DND-41 (cell line): ENCODE results near the gene GABBR2.

Experiments used
- ATAC-seq: fragments of 200-7000 bp; cut with Tn5 transposase; 3 replicates; pipeline ENCODE4 v1.9.1; 2021; ENCODE audit warnings: low read depth; ENCODE audit not compliant: insufficient read depth
- DNase-seq: peaks from one replicate; pipeline ENCODE4 v3.0.0-alpha.2; 2020
- H2AFZ ChIP-seq: 2 replicates; pipeline ENCODE4 v1.6.0; 2012; ENCODE audit warnings: low read depth, low read length
- H3K27ac ChIP-seq: 2 replicates; pipeline ENCODE4 v1.5.1; 2012; ENCODE audit warnings: low read length, inconsistent platforms
- H3K27me3 ChIP-seq: fragments of 200-600 bp; sonication (generic); 2 replicates; pipeline ENCODE4 v1.6.0; 2012; ENCODE audit warnings: low read length, mild to moderate bottlenecking, inconsistent platforms; ENCODE audit not compliant: insufficient read depth, poor library complexity
- H3K36me3 ChIP-seq: 2 replicates; pipeline ENCODE4 v1.5.1; 2012; ENCODE audit warnings: low read length, inconsistent platforms; ENCODE audit not compliant: insufficient read depth
- H3K4me1 ChIP-seq: 2 replicates; pipeline ENCODE4 v1.5.1; 2012; ENCODE audit warnings: mild to moderate bottlenecking, low read length; ENCODE audit not compliant: insufficient read depth
- H3K4me2 ChIP-seq: 2 replicates; pipeline ENCODE4 v1.6.0; 2012; ENCODE audit warnings: mild to moderate bottlenecking, moderate library complexity, low read length, inconsistent platforms; ENCODE audit not compliant: insufficient read depth
- H3K4me3 ChIP-seq, 2 experiments: fragments of 200-600 bp in 1 of 2; shearing (Covaris generic) in 1 of 2; 2 replicates each; pipeline ENCODE4 v1.5.1; 2012 to 2016; ENCODE audit warnings: inconsistent platforms in 2 of 2, low read length in 2 of 2, mild to moderate bottlenecking in 2 of 2, low read depth in 1 of 2, moderate library complexity in 1 of 2
- H3K79me2 ChIP-seq: 2 replicates; pipeline ENCODE4 v1.6.0; 2012; ENCODE audit warnings: low read length, inconsistent platforms; ENCODE audit not compliant: insufficient read depth
- H3K9ac ChIP-seq: 2 replicates; pipeline ENCODE4 v1.6.0; 2012; ENCODE audit warnings: low read depth, mild to moderate bottlenecking, inconsistent platforms, low read length, moderate library complexity
- H3K9me3 ChIP-seq: 2 replicates; pipeline ENCODE4 v1.5.1; 2012; ENCODE audit warnings: low read length, moderate library complexity, mild to moderate bottlenecking, inconsistent platforms; ENCODE audit not compliant: insufficient read depth, severe bottlenecking
- H4K20me1 ChIP-seq: 2 replicates; pipeline ENCODE4 v1.6.0; 2012; ENCODE audit warnings: low read length; ENCODE audit not compliant: insufficient read depth
- CTCF ChIP-seq: IDR thresholded peaks from 2 replicates; pipeline ENCODE4 v1.5.1; 2012; ENCODE audit warnings: borderline replicate concordance, low read length, moderate library complexity, mild to moderate bottlenecking; ENCODE audit not compliant: poor library complexity, severe bottlenecking; ENCODE audit errors: extremely low read depth
- EZH2 ChIP-seq: IDR thresholded peaks from 3 replicates; pipeline ENCODE4 v1.6.1; 2012; ENCODE audit warnings: borderline replicate concordance, low read depth, mild to moderate bottlenecking, moderate library complexity, low read length, inconsistent platforms; ENCODE audit not compliant: severe bottlenecking

GABBR2 gene

DNA sequence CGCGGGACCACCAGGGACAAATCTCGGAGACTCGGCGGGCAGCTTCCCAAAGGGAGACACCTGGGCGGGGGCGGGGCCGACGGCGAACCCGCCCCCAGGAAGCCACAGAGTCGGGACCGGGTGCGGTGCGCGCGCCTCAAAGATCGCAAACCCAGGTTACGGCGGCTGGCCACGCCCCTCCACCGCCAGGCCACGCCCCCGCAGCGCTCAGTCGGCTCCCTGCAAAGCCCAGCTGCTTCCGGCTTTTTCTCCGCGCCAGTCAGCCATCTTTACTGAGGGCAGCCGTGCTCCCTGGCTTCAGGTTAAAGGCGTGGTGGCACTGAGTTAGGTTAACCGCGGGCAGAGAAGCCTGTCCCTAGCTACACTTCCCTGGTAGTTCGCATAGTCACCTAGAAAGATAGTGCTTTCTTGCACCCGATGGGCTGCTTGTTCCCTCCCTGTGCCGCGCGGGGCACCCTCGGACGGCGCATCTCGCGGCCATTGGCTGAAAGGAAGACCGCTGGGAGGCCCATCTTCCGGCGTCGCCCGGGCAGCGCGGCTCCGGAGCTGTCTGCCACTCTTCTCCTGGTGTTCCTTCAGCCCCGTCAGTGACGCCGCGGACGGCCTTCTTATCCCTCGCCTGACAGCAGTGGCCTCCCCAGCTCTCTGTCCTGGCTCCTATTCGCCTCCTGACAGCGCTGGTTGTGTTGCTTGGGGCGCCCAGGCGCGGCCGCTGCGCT lies 453.0 kb downstream of the GABBR2 start, which contains the start of gene TBC1D2:
TBC1D2 (minus strand) TSS at position 72 of the 719 bp plus-strand sequence. CDS start 108 bp downstream, outside the sequence.
- Histone ChIP-seq H3K27me3 (peaks cover 7% of the 10 kb centered on the region), H3K9me3 (no peaks in the 10 kb centered on the region), H3K27ac (peak within 1 kb of the TSS; percentile 99), H3K4me2 (peak within 1 kb of the TSS; percentile 72), H2AFZ (peak within 1 kb of the TSS; percentile 100), H4K20me1 (no peaks in the 10 kb centered on the region), H3K9ac (peak within 1 kb of the TSS; percentile 95), H3K4me3 (peak within 1 kb of the TSS; percentile 95 to 99), H3K79me2 (no peaks in the 10 kb centered on the region), H3K4me1 (peaks cover 26% of the 10 kb centered on the region), H3K36me3 (no peaks in the 10 kb centered on the region)
- peak; percentile 93 for DNase-seq
- ATAC-seq, result peak; percentile 83
- TF ChIP-seq EZH2 (no peak), CTCF (peak; percentile 37)

- peak overlapping the region; percentile 1; the same call in 1 of the 2 replicates for H3K27ac ChIP-seq
- no peaks in the 10 kb centered on the region for H3K9me3 ChIP-seq
- H3K4me3 ChIP-seq, result peak overlapping the region; percentile 95 to 99; a peak in 3 of 4 replicates
- DNase-seq (no peak), ATAC-seq (no peak; the same call in 2 of the 3 replicates)
- no peaks in the 10 kb centered on the region for H3K36me3 ChIP-seq
- H3K4me1 ChIP-seq, result peaks cover 26% of the 10 kb centered on the region
- TF ChIP-seq CTCF, result no peak
- TF ChIP-seq EZH2, result no peak
- H3K27me3 ChIP-seq, result peaks cover 7% of the 10 kb centered on the region
- H3K79me2 ChIP-seq, result no peaks in the 10 kb centered on the region
- peak overlapping the region; percentile 95 for H3K9ac ChIP-seq
- H3K4me2 ChIP-seq, result peak overlapping the region; percentile 72
- H4K20me1 ChIP-seq, result no peaks in the 10 kb centered on the region
- H2AFZ ChIP-seq, result peak overlapping the region; percentile 100
Observed at GRCh38 chr9:98255061-98255577, 453.6 kb downstream of the GABBR2 start.

DNA sequence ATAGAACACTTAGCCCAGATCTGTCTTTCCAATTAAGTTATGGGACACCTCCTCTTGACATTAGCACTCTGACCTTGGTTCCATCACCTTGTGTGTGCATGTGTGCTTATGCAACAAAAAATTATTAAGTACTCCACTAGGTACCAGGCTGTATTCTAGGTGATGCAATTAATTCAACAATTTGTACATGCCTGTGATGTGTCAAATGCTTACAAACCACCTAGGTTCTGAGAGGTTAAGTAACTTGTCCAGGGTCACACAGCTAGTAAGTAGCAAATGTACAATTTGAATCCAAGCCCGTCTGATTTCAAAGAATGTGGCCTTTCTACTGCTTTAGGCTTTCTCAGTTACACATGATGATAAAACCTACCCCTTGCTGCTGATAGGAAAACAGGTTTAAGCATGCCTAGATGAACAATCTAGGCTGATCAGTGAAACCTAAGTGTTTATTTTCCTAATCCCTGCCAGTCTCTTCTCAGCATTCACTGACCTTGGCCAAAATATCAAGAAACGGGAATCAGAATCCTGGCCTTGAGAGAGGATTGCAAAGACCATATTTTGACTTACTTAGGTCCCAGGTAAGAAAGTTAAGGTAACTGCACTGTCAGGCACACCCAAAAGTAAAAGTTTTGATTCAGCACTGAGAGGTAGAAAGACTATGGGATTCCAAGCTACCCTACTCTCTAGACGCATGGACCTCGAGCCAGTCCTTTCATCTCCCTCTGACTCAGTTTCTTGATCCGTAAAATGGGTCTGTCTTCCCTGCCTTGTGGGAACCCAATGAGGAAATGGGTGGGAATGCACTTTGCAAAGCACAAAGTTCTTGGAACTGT lies 454.3 kb downstream of the GABBR2 start:
- TF ChIP-seq CTCF, result no peak
- no peak for TF ChIP-seq EZH2
- peak overlapping the region; percentile 95 for H3K9ac ChIP-seq
- H3K4me3 ChIP-seq, result peak overlapping the region in 1 of 2 experiments; percentile 99; a peak in 2 of 4 replicates
- H3K9me3 ChIP-seq, result no peaks in the 10 kb centered on the region
- H3K4me1 ChIP-seq, result peaks cover 26% of the 10 kb centered on the region
- peaks cover 7% of the 10 kb centered on the region for H3K27me3 ChIP-seq
- ATAC-seq, result no peak
- no peaks in the 10 kb centered on the region for H3K79me2 ChIP-seq
- H3K4me2 ChIP-seq, result peak overlapping the region; percentile 72
- H2AFZ ChIP-seq, result peak overlapping the region; percentile 100
- no peak overlapping the region; the same call in 1 of the 2 replicates for H3K27ac ChIP-seq
- DNase-seq, result no peak
- no peaks in the 10 kb centered on the region for H3K36me3 ChIP-seq
- no peaks in the 10 kb centered on the region for H4K20me1 ChIP-seq
